Activated T-cell treated with anti-CD3 and anti-CD28 coated beads, Interleukin-2, amount 50 U/mL, for 48 hours (primary cell): Measurements from ENCODE around the gene KHK.

ENCODE experiments used
- DNase-seq, 2 experiments: peaks; one replicate each; pipeline ENCODE4 v3.0.0-alpha.2; 2020

The KHK gene

DNA sequence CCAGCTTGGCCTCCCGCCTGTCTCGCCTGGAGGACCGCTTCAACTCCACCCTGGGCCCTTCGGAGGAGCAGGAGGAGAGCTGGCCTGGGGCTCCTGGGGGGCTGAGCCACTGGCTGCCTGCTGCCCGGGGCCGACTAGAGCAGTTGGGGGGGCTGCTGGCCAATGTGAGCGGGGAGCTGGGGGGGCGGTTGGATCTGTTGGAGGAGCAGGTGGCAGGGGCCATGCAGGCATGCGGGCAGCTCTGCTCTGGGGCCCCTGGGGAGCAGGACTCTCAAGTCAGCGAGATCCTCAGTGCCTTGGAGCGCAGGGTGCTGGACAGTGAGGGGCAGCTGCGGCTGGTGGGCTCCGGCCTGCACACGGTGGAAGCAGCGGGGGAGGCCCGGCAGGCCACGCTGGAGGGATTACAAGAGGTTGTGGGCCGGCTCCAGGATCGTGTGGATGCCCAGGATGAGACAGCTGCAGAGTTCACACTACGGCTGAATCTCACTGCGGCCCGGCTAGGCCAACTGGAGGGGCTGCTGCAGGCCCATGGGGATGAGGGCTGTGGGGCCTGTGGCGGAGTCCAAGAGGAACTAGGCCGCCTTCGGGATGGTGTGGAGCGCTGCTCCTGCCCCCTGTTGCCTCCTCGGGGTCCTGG is 3.7 kb upstream of the KHK start:
- no peak for DNase-seq

DNA sequence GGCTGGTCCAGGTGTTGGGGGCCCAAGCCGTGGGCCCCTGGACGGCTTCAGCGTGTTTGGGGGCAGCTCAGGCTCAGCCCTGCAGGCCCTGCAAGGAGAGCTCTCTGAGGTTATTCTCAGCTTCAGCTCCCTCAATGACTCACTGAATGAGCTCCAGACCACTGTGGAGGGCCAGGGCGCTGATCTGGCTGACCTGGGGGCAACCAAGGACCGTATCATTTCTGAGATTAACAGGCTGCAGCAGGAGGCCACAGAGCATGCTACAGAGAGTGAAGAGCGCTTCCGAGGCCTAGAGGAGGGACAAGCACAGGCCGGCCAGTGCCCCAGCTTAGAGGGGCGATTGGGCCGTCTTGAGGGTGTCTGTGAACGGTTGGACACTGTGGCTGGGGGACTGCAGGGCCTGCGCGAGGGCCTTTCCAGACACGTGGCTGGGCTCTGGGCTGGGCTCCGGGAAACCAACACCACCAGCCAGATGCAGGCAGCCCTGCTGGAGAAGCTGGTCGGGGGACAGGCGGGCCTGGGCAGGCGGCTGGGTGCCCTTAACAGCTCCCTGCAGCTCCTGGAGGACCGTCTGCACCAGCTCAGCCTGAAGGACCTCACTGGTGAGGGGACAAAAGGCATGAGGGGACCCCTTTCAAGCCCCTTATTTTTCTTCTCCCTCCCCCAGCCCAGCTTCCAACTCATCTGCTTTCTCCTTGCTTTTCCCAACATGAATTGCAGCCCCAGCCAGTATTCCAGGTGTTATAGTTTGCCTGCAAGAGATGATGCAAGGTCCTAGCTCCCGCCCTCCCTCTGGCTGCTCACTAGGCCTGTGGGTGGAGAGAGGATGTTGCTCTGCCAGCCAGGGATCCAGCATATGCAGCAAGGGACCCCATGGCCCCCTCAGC is 2.9 kb upstream of the KHK start:
- DNase-seq = no peak

DNA sequence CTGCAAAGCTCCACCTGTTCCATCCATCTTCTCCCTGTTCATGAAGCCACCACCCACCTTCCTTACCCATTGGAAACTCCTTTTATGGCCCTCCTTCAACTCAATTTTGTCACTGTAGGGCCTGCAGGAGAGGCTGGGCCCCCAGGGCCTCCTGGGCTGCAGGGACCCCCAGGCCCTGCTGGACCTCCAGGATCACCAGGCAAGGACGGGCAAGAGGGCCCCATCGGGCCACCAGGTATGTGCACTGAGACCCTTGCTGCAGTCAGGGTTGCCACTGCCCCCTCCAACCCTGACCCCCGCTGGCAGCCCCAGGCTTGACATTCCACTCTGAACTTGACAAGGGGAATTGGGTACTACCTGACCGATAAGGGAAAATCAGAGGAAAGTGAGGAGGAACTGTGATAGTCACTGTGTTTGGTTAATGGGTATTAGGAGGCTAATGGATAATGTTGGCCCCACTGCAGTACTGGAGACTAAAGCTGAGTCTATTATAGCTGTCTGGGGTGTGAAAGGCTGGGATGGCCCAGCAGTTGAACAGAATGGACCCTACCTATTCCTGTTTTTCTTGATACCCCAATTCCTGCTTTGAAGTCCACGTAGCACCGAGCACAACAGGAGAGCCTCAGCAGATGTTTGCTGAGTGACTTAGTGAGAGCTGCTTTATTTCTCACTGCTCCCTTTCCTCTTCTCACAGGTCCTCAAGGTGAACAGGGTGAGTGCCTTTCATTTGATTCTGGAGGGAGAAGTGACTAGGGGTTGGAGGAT is 2.1 kb upstream of the KHK start:
- DNase-seq = no peak

- no peak for DNase-seq
Measured at GRCh38 chr2:27085062-27085672, 1.4 kb upstream of the KHK start.

DNA sequence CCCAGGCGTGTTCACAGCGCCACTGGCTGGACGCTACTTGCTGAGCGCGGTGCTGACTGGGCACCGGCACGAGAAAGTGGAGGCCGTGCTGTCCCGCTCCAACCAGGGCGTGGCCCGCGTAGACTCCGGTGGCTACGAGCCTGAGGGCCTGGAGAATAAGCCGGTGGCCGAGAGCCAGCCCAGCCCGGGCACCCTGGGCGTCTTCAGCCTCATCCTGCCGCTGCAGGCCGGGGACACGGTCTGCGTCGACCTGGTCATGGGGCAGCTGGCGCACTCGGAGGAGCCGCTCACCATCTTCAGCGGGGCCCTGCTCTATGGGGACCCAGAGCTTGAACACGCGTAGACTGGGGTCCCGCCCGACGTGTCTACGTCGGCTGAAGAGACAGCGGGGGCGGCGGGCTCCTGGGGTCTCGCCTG is 891 bp upstream of the KHK start:
- peak; percentile 65 to 68 for DNase-seq

- DNase-seq = peak; percentile 98 to 100
Measured at GRCh38 chr2:27086090-27086723, 365 bp upstream of the KHK start.

DNA sequence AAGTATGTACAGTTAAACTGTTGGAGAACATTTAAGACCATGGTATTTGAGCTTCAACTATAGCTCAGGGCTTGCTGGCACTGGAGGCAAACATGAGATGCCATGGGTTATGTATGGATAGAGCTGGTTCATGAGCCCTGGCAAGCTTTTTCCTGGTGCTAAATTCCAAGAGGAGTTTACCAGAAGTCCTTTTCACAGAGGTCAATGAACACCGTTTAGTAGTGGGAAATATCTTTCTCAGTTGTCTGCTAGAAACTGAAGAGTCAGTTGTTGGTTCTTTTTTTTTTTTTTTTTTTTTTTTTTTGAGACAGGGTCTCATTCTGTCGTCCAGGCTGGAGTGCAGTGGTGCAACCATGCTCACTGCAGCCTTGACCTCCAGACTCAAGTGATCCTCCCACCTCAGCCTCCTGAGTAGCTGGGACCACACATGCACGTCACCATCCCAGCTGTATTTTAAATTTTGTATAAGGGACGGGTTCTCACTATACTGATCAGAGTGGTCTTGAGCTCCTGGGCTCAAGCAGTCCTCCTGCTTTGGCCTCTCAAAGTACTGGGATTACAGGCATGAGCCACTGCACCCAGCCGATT is 1.3 kb downstream of the KHK start:
- DNase-seq = no peak

DNA sequence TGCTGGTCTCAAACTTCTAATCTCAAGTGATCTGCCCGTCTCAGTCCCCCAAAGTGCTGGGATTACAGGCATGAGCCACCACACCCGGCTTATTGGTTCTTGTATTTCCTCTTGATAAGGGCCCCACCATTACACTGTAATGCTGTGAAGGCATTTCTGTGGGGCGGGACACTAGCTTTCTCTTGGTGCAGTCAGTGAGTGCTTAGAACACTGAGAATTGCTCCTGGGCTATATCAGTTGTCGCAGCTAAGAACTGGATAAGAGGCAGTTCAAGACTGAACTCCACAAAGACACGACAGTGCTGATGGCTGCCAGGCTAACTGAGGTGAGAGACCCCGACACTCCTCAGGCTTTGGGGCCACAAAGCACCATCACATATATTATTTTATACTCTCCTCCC is 2.1 kb downstream of the KHK start:
- DNase-seq = no peak

DNA sequence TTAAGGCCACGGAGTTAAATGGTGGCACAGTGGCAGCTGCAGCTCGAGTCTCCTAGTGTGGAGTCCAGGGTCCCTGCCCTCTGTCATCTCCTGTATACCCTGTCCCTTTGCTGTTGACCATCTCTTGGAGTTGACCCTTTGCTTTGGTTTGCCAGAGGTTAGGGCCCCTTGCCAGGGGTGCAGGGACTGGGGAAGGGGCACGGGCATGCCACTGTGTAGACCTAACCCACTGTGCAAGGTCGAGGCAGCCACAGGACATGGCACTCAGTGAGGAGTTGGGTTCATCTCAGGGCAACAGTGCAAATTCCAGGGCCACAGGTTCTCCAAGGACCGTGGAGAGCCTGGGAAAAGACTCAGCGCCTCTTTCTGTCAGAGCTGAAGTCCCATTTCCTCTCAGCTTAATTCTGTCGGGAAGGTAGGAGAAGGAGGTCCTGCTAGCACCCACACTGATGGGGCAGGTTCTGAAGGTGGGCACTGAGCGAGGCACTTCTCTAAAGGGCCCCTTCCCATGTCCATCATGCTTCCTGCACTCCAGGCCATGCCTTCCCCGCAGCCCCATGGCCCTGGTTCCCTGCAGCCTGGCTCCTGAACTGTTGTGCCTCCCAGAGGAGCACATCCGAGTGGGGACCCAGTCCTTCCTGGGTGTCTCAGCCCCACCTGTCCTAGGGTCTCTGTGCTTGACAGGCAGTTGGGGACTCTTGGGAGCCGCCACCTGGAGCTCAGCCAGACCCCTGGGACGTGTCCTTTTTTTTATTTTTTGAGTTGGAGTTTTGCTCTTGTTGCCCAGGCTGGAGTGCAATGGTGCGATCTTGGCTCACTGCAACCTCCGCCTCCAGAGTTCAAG is 2.8 kb downstream of the KHK start:
- no peak for DNase-seq

- no peak for DNase-seq
Measured at GRCh38 chr2:27091746-27092695, 5.4 kb downstream of the KHK start.

DNA sequence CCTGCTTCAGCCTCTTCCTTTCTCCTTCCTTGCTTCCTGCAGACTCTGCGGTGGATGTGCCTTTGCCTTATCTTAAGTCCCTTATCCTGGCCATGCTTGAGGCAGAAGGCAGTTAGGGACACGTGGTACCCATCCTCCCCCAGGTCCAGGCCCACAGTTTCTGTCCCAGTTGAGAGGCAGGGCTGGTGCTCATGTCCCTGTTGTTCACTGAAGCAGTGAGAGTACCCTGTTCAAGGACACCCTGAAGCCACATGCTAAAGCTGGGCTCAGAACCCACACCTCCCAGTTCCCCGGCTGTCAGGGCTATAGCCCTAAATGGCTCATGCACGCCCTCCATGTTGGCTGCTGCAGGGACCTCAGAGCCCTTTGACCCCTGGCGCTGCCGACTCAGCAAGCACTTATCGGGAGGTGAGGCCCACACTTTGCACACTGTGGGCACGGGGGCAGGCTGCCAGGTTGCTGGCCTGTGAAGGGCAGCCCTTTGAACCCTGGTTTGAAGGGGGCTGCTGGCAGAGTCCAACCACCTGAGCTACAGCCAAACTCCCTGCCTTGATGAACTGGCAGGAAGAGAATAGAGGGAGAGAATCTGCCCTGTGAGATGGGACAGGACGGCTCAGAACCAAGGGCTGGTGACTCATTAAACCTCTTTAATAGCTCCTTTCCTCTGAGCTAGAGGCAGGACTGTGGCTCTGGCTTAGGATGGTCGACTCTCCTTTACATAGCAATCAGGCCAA is 6.3 kb downstream of the KHK start:
- DNase-seq = no peak

- DNase-seq = no peak
Measured at GRCh38 chr2:27093430-27094352, 7.1 kb downstream of the KHK start.

- no peak for DNase-seq
Measured at GRCh38 chr2:27094353-27094984, 7.9 kb downstream of the KHK start.

DNA sequence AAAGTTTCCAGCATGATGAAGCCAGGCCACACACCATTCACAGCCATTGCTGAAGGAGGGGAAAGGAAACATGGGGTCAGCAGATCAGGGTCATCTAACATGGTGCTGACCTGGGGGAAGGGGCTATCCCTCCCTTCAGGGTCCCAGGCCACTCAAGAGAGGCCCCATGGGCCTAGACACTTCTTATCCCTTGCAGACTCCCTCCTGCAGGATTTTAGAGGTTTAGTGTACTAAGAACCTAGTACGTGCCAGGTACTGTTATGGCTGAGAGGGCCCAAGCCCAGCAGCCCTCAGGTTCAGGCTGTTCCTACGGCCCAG is 8.8 kb downstream of the KHK start:
- no peak for DNase-seq

- DNase-seq = peak; percentile 54 to 66
Measured at GRCh38 chr2:27095745-27096651, 9.4 kb downstream of the KHK start.

GRCh38 chr2:27096748-27097297 is 10.3 kb downstream of the KHK start:
- no peak for DNase-seq
